HFFc6 (cell line): ENCODE measurements around the gene NPR2. TPM values are rescaled to one million over a fixed set of nuclear protein-coding genes. Genes with fewer than 3 reads are reported as not detected.

ENCODE experiments used
- DNase-seq: peaks from one replicate; pipeline ENCODE4 v3.0.0-alpha.2; 2018
- H3K27ac Mint-ChIP-seq: 2 replicates; pipeline ENCODE4 v1.8.0; 2020; ENCODE audit warnings: mild to moderate bottlenecking, mixed read lengths
- H3K27me3 Mint-ChIP-seq: 2 replicates; pipeline ENCODE4 v1.8.0; 2021; ENCODE audit warnings: mild to moderate bottlenecking, moderate library complexity, mixed read lengths; ENCODE audit not compliant: insufficient read depth
- H3K36me3 Mint-ChIP-seq: 2 replicates; pipeline ENCODE4 v1.8.0; 2021; ENCODE audit warnings: low read depth, mixed read lengths
- H3K4me1 Mint-ChIP-seq: 2 replicates; pipeline ENCODE4 v1.8.0; 2020; ENCODE audit warnings: low read depth, mixed read lengths
- H3K4me3 Mint-ChIP-seq: 2 replicates; pipeline ENCODE4 v1.8.0; 2020; ENCODE audit warnings: mild to moderate bottlenecking, moderate library complexity, mixed read lengths
- H3K9me3 Mint-ChIP-seq: 2 replicates; pipeline ENCODE4 v1.8.0; 2020; ENCODE audit warnings: mild to moderate bottlenecking, mixed read lengths
- CTCF ChIP-seq: fragments of 200-600 bp; sonication (generic); IDR thresholded peaks from 2 replicates; pipeline ENCODE4 v1.5.0; 2021; ENCODE audit warnings: antibody characterized with exemption, mild to moderate bottlenecking
- long read RNA-seq: library from polyadenylated mRNA; unstranded; transcript quantifications from one replicate; pipeline ENCODE4 v2.0.0, GENCODE V29; 2019
- total RNA-seq, 6 experiments: library from RNA; stranded (reverse); fragmentation: NEBNext Ultra II Directional; extraction: Animal tissue kit (Norgen Biotek cat#: 25700); gene quantifications; 2 replicates in 1 of 6; 3 replicates in 5 of 6; pipeline ENCODE4 v1.2.3, GENCODE V29; 2021

Gene NPR2
- total RNA-seq: 10 to 100 TPM; 38.3 to 48.5 (median 41.7) TPM
- long read RNA-seq, partial matches to known transcripts: 2 of 3 reads
- long read RNA-seq, other reads (novel, unspliced or antisense): 1 of 3 reads

DNA sequence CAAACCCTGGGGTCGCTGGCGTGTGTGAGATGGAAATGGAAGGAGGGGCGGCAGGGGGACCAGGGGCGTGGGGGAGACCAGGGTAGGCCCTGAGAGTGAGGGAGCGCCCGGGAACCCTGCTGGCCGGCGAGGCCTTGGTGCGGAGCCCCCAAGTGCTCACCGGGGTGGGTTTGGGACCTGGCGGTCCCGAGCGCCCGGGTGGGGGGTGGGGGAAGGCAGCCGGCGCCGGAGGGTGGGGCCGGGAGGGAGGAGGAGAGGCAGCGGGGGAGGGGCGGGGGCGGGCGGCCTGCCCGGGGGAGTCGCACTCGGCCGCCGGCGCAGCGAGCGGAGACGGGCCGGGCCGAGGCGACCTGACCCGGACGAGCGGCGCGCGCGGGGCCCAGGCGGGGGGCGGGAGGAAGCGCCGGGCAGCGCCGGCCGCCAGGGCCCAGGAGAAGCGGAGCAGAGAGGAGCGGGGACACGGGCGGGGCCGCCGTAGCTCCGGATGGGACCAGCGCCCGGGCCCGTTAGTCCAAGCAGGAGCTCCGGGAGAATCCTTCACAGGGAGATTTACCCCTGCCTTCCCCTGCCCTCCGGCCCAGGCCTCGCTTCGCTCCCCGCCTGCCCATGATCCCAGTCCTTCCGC lies at the start of gene NPR2:
NPR2 (plus strand) TSS at position 295 of the 625 bp plus-strand sequence. CDS start 818 bp downstream, outside the sequence.
- Mint-ChIP-seq H3K27me3 (peaks cover 5% of the 10 kb centered on the region), H3K36me3 (no peaks in the 10 kb centered on the region), H3K4me3 (peak within 1 kb of the TSS; percentile 82), H3K4me1 (peaks cover 57% of the 10 kb centered on the region), H3K9me3 (no peaks in the 10 kb centered on the region), H3K27ac (peak within 1 kb of the TSS; percentile 82)
- no peak for TF ChIP-seq CTCF
- DNase-seq: no peak

- H3K27ac Mint-ChIP-seq: peak overlapping the region; percentile 1; the same call in 1 of the 2 replicates
- TF ChIP-seq CTCF: no peak
- no peaks in the 10 kb centered on the region; the same call in none of the 2 replicates for H3K27me3 Mint-ChIP-seq
- peaks cover 41% of the 10 kb centered on the region for H3K36me3 Mint-ChIP-seq
- DNase-seq: no peak
- peaks cover 19% of the 10 kb centered on the region for H3K4me1 Mint-ChIP-seq
- H3K9me3 Mint-ChIP-seq: no peaks in the 10 kb centered on the region
- H3K4me3 Mint-ChIP-seq: no peak overlapping the region
Observed at GRCh38 chr9:35741740-35742139, 49.7 kb upstream of the NPR2 start.

DNA sequence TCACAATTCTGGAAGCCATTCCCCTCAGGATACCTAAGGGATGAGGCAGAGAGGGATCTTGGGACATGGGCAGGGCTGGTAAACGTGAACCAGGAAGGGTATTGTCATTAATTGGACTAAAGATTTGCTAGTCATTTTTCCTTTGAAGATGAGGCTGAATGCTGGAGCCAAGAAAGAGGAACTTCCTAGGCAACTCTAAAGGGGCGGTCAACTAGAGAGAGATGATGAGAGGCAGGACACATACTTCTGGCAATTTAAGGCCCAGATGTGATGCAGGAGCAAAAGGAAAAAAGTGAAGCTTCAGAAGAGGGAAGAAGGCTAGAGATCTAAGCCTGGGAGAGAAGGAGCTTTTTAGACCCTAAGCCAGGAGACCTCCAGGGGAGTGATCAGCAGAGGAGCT lies 47.9 kb upstream of the NPR2 start:
- Mint-ChIP-seq H3K9me3 (no peaks in the 10 kb centered on the region), H3K27ac (no peak overlapping the region), H3K27me3 (no peaks in the 10 kb centered on the region; the same call in none of the 2 replicates), H3K4me1 (peaks cover 31% of the 10 kb centered on the region), H3K4me3 (no peak overlapping the region), H3K36me3 (peaks cover 43% of the 10 kb centered on the region)
- no peak for TF ChIP-seq CTCF
- no peak for DNase-seq

DNA sequence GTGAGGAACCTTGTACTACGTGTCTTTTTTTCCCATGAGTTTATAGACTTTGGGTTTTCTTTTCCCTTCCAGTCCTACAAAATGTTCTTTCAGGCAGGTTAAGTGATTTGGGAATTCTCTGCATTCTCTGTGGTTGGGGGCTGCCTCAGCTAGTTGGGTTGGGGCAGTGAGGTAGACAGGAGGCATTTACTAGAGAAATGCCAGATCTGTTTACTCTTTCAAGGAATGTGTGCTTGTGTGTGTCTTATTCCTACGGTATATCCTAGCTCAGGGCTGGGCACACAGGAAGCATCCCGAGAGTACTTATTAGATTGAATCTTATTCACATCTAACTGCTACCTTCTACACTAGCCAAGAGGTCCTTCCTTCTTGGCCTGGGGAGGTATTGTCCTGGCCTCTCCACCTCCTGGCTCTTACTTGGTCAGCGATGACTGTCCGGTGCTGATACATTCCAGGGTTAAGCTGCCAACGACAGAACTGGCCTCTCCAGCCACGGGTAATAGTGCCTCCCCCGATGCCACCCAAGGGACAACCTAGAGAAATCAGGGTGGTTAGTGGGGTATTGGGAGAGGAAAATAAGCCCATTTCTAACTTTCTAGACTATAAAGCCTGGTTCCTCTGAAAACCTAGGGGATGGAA lies 47.4 kb upstream of the NPR2 start:
- TF ChIP-seq CTCF: no peak
- peaks cover 31% of the 10 kb centered on the region for H3K4me1 Mint-ChIP-seq
- no peaks in the 10 kb centered on the region for H3K9me3 Mint-ChIP-seq
- peak overlapping the region; percentile 18; the same call in 1 of the 2 replicates for H3K27ac Mint-ChIP-seq
- H3K36me3 Mint-ChIP-seq: peaks cover 39% of the 10 kb centered on the region
- H3K4me3 Mint-ChIP-seq: no peak overlapping the region
- H3K27me3 Mint-ChIP-seq: no peaks in the 10 kb centered on the region; the same call in none of the 2 replicates
- no peak for DNase-seq

DNA sequence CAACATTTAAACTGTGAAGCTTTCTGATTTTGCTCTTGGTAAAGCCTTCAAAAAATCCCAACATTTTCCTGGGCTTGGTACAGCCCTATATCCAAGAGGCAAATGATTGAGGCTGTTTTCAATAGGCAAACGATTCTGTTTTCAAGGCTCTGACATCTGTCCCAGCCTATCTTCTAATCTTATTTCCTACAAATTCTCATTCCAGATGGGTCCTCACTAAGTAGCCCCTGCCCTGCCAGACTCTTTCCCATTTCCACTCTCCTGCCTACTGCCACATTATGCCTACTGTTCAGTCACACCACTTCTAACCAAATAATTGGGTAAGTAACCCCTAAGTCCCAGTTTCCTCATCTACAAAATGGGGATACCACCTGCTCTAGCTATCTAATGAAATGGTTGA lies 45.8 kb upstream of the NPR2 start:
- H3K27ac Mint-ChIP-seq: no peak overlapping the region
- no peak for TF ChIP-seq CTCF
- DNase-seq: no peak
- no peaks in the 10 kb centered on the region for H3K9me3 Mint-ChIP-seq
- H3K36me3 Mint-ChIP-seq: peaks cover 31% of the 10 kb centered on the region
- peak overlapping the region; percentile 92 for H3K4me3 Mint-ChIP-seq
- H3K27me3 Mint-ChIP-seq: no peaks in the 10 kb centered on the region; the same call in none of the 2 replicates
- H3K4me1 Mint-ChIP-seq: peaks cover 41% of the 10 kb centered on the region
